ENCODE results near the gene HSPB6. TPM values are rescaled to one million over a fixed set of nuclear protein-coding genes. Genes with fewer than 3 reads are reported as not detected.

The HSPB6 gene
- polyA plus RNA-seq, 1 donor (not counting 4 experiments of a cell fraction or from before 2014, with no cell fraction given): not detected

- no peaks in the 10 kb centered on the region for H4K20me1 ChIP-seq (ENCODE audit: control insufficient read depth, extremely low read depth, insufficient read depth, low read length)
- dilution Hi-C loops (cut with MboI; ENCODE audit: extremely low pct_ligation_motif_present, low sequenced_read_pairs): no loop called here
- no peak overlapping the region for H3K9ac ChIP-seq (ENCODE audit: control insufficient read depth, extremely low read depth, insufficient read depth, low read length)
- no peak overlapping the region for H3K4me3 ChIP-seq (ENCODE audit: control insufficient read depth in 2 of 3, extremely low read depth in 1 of 3, insufficient read depth in 2 of 3, low read depth in 1 of 3, low read length in 3 of 3)
- H2AFZ ChIP-seq (ENCODE audit: control insufficient read depth, low read length): no peak overlapping the region
- peaks cover 4% of the 10 kb centered on the region for H3K79me2 ChIP-seq (ENCODE audit: control insufficient read depth, insufficient read depth, low read length)
- H3K27ac ChIP-seq (ENCODE audit: control insufficient read depth, insufficient read depth, low read length): no peak overlapping the region
- peaks cover 64 to 75% of the 10 kb centered on the region in 2 experiments for H3K36me3 ChIP-seq (ENCODE audit: control insufficient read depth in 2 of 2, extremely low read depth in 1 of 2, insufficient read depth in 2 of 2, low read length in 2 of 2)
- H3K4me2 ChIP-seq (ENCODE audit: control insufficient read depth, extremely low read depth, insufficient read depth, low read depth, low read length): no peak overlapping the region
- H3K9me1 ChIP-seq (ENCODE audit: control insufficient read depth, extremely low read depth, insufficient read depth, low read length): no peaks in the 10 kb centered on the region
- TF ChIP-seq EZH2 (IDR thresholded peaks at IDR 0.05; ENCODE audit: low read length): no peak
- TF ChIP-seq CTCF (optimal IDR thresholded peaks at IDR 0.05 in 1 of 3, IDR thresholded peaks at IDR 0.05 in 1 of 3, conservative IDR thresholded peaks at IDR 0.05 in 1 of 3; ENCODE audit: extremely low read depth in 1 of 3, insufficient read depth in 2 of 3, low read length in 3 of 3): no peak
- no peaks in the 10 kb centered on the region for H3K9me3 ChIP-seq (ENCODE audit: control insufficient read depth, low read depth, low read length)
- H3K27me3 ChIP-seq (ENCODE audit: control insufficient read depth, extremely low read depth, insufficient read depth, low read length): no peaks in the 10 kb centered on the region
- H3K4me1 ChIP-seq (ENCODE audit: control insufficient read depth, extremely low read depth, insufficient read depth, low read length): no peaks in the 10 kb centered on the region
- DNase-seq (ENCODE audit: low read depth, low spot score) (no peak), FAIRE-seq (no peak)
Measured at GRCh38 chr19:35729021-35729420, 27.8 kb downstream of the HSPB6 start.

GRCh38 chr19:35727956-35728706 is 28.7 kb downstream of the HSPB6 start:
- dilution Hi-C loops (cut with MboI; ENCODE audit: extremely low pct_ligation_motif_present, low sequenced_read_pairs): no loop called here
- no peaks in the 10 kb centered on the region for H3K4me1 ChIP-seq (ENCODE audit: control insufficient read depth, extremely low read depth, insufficient read depth, low read length)
- no peak for FAIRE-seq
- H3K36me3 ChIP-seq (ENCODE audit: control insufficient read depth in 2 of 2, extremely low read depth in 1 of 2, insufficient read depth in 2 of 2, low read length in 2 of 2): peaks cover 62 to 72% of the 10 kb centered on the region in 2 experiments
- DNase-seq (ENCODE audit: low read depth, low spot score): no peak
- H3K9me1 ChIP-seq (ENCODE audit: control insufficient read depth, extremely low read depth, insufficient read depth, low read length): no peaks in the 10 kb centered on the region
- H2AFZ ChIP-seq (ENCODE audit: control insufficient read depth, low read length): no peak overlapping the region
- no peak overlapping the region for H3K4me2 ChIP-seq (ENCODE audit: control insufficient read depth, extremely low read depth, insufficient read depth, low read depth, low read length)
- TF ChIP-seq CTCF (optimal IDR thresholded peaks at IDR 0.05 in 1 of 3, IDR thresholded peaks at IDR 0.05 in 1 of 3, conservative IDR thresholded peaks at IDR 0.05 in 1 of 3; ENCODE audit: extremely low read depth in 1 of 3, insufficient read depth in 2 of 3, low read length in 3 of 3): no peak
- TF ChIP-seq EZH2 (IDR thresholded peaks at IDR 0.05; ENCODE audit: low read length): no peak
- no peak overlapping the region for H3K4me3 ChIP-seq (ENCODE audit: control insufficient read depth in 2 of 3, extremely low read depth in 1 of 3, insufficient read depth in 2 of 3, low read depth in 1 of 3, low read length in 3 of 3)
- no peak overlapping the region for H3K9ac ChIP-seq (ENCODE audit: control insufficient read depth, extremely low read depth, insufficient read depth, low read length)
- H4K20me1 ChIP-seq (ENCODE audit: control insufficient read depth, extremely low read depth, insufficient read depth, low read length): no peaks in the 10 kb centered on the region
- H3K79me2 ChIP-seq (ENCODE audit: control insufficient read depth, insufficient read depth, low read length): peaks cover 5% of the 10 kb centered on the region
- no peaks in the 10 kb centered on the region for H3K27me3 ChIP-seq (ENCODE audit: control insufficient read depth, extremely low read depth, insufficient read depth, low read length)
- no peaks in the 10 kb centered on the region for H3K9me3 ChIP-seq (ENCODE audit: control insufficient read depth, low read depth, low read length)
- no peak overlapping the region for H3K27ac ChIP-seq (ENCODE audit: control insufficient read depth, insufficient read depth, low read length)
